Hypothalamus (tissue), 51 donors: ENCODE results near the gene GPC6.
A peak's percentile ranks its signal among the peaks of the same experiment; 100 is the strongest.

ENCODE experiments used
- DNase-seq, 51 donors: peaks; one replicate each; lab custom pipeline; 2025; lab: John Stamatoyannopoulos, UW

Gene GPC6

DNA sequence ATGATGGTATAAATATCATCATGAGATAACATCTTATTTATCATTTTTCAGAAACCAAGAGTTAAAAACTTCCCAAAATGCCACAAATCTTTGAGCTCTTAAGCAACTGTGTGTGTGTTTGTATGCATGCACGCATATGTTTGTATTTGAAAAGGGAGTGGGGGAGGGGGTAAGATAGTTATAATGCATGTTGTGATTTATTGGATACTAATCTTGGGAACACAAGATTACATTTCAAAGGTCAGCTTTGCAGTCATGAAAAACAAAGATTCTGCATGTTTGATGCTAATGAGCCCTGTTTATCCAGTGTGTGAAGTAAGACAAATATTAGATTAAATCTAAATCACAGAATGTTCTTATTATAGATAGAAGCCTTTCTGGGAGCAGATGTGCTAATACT is 897.0 kb downstream of the GPC6 start:
- no peak for DNase-seq

DNA sequence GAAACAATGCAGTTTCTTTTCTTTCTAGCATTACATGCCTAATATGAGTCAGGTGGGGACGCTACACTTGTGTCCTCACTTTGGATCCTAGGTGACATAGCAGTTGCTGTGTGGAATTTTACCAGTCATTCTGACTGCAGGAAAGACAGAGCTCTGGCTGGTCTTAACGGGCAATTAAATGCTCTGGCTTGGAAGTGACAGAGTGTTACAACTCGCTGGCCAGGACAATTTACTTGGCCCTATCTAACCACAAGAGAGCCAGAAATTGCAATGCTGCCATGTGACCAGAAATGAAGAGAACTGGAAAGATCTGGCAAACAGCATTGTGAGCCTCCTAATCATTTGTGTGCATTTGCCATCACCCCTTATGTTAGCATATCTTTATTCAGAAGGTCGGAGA is 901.8 kb downstream of the GPC6 start:
- DNase-seq = peak in 25 of 51 donors; percentile 1 to 48 (median 12)

DNA sequence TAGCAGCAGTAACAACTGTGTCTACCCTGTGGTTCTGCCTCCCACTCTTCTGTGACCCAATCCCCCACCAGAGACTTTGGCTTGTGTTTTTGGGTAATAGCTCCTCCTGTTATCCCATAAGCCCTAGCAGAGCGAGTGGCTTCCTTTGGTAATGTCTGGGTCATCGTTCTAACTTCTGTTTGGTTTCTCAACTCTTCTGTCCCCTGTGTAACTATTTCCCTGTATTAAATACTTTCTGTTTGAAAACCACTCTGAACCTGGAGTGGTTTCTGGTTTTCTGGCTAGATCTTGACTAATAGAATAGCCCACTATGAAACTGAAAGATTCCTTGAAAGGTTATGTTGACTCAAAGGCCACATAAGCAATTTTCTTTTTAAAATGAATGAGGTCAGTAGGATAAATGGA is 902.9 kb downstream of the GPC6 start:
- no peak for DNase-seq

DNA sequence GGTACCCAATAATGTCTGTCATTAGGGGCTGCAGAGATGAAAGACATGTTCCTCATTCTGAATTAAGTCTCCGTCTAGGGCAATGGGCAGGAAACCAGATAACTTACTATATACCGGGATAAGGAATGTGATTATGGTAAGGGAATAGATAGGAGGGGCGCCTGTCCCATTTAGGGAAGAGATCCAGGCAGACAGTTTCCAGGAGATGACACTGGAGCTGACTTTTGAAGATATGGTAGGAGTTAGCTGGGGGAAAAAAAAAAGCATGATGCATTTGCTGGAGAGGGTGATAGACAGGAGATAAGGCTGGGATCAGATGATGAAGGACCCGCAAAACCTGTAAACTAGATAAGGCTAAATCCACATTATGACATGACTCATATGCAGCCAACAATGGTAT is 912.2 kb downstream of the GPC6 start:
- DNase-seq = no peak

DNA sequence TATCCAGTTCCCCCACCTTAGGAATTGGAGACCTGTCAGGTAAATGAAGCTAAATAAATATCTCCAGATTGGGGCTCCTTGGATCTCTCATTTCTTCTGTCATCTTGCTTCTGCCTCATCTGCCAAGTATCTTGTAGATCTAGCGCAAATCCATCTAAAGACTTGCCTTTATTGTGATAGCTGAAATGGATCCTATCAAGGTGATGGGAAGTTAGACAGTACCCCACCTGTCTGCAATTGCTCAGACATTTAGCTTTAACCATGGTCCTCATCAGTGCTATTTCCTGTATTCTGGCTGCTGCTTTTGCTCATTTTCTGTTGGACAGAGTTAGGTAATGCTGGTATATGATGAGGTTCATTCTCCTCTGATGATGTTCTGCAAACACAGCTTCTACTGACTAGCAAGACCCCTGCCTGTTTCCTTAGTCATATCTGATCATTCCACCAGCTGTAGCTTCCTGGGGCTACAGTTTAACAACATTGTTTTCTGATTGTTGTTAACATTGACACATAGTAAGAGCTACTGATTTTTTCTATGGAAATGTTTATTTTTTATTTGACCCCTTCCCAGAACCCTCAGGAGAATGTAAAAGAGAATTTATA is 912.9 kb downstream of the GPC6 start:
- no peak for DNase-seq

DNA sequence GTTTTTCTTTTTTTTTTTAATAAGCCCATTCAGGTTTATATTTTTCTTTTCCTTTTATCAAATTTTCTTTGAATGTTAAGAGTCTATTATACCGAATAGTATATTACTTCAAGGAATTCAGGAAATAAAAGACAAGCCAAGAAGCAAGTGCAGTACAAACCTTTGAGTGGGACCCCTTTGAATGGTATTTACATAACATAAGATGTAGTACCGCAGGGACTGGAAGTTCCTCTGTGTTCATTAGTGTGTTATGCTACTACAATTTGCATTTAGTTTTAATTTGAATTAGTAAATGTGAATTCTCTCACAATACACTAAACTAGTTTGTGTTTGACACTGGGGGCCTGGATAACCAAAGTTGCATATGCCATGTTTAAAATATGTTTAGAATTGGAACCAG is 913.4 kb downstream of the GPC6 start:
- DNase-seq = no peak

DNA sequence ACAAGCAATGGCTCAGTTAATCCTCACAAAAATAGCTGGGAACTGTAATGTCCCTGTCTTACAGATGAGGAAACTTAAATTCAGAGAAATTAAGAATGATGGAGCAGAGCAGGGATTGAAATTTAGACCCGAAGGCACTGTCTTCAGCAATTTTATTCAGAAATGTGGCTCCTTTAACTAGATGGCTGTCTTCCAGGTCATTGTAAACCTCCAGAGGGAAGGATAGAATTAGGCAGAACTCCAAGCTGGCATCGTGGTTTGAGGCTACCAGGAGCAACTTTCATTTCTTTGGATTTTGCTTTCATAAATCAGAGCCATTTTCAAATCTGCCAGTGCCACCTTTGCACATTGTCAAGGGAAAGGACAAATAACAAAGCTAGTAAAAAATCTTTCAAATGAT is 913.9 kb downstream of the GPC6 start:
- no peak for DNase-seq

DNA sequence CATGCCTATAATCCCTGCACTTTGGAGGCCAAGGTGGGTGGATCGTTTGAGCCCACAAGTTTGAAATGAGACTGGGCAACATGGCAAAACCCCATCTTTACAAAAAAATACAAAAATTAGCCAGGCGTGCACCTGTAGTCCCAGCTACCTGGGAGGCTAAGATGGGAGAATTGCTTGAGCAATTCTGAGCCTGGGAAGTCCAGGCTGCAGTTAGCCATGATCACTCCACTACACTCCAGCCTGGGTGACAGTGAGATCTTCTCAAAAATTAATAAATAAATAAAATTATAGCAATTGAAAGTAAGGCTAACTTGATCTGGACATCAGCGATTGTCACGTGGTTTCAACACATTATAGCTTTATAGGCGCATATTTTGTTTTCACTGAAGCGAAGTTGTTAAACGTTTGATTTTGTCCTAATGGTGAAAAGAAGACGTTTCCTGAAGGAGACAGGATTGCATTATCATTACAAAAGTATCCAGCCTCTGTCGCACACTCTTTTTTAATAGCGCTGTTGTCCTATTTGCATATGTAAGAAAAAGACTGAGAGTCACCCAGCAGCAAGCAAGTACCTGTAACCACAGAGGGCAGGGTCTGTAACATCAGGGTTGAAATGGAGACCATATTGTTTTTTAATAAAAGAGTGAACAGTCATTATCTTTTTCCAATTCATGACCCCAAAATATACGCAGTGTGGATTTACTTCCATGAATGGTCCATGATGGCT is 917.2 kb downstream of the GPC6 start:
- DNase-seq = no peak

DNA sequence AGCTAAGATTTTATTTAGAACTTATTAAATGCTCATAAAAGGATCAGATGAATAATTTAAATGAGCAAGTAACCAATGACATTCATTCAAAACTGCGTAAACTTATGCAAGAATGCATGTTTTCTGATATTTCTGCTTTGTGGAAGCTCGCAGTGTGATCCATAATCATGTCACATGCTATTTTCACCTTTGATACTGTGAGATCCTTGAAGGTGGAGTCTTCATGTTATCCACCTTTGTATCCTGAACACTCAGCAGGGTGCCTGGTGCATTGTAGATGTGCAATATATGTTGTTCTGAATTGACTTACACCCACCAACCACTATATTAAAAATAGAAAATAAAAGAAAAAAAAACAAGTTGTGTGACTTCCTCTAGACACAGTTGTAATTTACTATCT is 919.4 kb downstream of the GPC6 start:
- no peak for DNase-seq

DNA sequence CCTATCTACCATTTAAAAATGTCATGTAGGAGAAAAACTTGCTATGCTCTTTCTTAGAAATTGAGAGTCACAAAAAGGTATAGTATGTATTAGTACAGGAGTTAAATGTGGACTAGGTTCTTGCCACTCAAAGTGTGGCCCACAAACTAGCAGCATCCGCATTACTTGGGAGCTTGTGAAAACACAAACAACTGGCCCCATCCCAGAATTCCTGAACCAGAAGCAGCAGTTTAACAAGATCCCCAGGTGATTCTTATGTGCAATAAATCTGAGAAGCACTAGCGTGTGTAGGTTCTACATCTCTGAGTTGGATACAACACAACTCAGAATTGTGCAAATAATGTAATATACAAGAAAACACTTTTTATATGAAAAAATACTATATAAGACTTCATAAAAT is 927.0 kb downstream of the GPC6 start:
- no peak for DNase-seq

DNA sequence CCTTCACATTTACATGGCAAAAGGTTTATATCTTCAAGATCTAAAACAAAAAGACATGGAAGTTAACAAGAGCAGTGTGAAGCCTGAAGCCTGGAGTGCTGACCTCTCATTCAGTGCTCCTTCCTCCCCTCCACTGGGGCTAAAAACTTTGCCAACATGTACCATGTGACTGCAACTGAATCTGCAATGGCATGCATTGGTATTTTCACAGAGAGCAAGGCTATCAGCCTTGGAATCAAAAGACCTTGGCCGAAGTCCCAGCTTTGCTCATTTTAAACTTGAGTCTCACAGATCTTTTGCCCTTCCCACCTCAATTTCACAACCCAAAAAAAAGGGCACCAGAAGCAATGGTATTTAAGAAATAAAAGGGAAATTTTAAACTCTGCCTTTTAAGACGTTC is 927.8 kb downstream of the GPC6 start:
- peak in 3 of 51 donors; percentile 4 to 13 (median 8) for DNase-seq

DNA sequence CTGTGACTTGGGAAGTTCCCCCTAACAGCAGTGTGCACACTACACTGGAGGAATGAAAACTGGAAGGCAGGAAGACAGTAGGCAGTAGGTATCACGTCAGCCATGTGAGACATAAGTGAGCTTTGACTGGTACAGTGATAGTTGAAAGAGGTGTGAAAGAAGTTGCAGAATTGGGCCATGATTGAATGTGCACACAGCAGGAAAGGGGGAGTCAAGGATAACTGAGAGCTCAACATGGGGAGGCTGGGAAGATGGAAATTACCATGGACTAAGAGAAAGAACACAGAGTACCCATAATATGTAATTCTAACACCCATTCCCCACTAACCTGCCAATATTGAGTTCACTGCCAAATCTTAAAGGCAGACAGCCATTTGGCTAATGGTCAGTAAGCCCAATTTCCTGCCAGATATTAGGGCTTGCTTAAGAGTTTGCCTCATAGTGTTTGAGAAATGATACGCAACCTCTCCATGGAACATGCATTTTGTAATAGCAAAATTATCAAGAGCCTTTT is 931.2 kb downstream of the GPC6 start:
- peak in 3 of 51 donors; percentile 3 to 13 (median 9) for DNase-seq

DNA sequence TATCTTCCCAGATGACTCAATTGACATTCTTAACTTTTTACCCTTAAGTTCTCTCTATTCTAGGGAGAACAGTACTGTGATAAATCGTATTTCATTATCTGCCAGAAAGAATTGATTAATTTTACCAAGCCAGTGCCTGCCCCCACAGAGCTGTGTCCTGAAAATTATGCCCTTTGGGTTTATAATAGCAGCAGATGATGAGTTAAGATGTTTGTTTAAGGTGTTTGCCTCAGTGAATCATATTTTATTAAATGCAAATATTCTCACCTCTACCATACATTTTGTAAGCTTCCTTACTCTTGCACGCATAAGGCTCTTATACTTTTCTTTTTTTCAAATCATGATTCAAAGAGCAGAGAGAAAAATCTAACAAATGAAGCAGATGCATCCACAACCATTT is 934.3 kb downstream of the GPC6 start:
- no peak for DNase-seq

DNA sequence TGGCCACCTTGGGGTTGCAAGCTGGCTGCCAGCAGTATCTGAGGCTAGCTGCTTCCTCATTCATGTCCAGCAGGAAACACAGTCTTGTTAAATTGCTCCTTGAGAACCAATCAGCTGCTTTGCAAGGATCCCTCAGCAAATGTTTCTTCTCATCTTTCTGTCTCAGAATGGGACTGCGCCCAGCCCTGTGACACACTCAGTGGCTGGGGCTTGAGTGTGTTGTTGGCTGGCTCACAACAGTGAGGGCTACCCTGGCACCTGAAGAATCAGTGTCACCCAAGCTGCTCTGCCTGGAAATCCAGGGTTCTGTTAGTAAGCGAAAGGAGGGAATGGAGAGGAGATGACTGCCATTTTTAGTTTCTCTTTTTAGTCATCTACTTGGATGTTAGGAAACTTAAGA is 935.7 kb downstream of the GPC6 start:
- no peak for DNase-seq

DNA sequence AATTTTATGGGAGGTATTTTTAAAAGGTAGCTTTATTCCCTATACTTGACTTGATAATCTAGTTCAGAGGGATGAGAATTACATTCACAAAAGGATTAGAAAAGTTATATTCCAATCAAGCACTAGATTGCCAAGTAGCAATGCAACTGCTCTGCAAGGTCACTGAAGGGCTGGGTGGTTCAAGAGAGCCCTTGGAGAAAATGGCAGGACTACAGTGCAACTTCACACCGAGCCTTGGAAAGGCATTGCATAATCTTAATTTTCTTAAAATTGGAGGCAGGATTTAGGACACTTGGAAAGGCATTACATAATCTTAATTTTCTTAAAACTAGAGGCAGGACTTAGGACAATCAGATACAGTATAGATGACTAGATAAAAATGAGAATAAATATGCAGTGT is 936.9 kb downstream of the GPC6 start:
- DNase-seq = no peak

DNA sequence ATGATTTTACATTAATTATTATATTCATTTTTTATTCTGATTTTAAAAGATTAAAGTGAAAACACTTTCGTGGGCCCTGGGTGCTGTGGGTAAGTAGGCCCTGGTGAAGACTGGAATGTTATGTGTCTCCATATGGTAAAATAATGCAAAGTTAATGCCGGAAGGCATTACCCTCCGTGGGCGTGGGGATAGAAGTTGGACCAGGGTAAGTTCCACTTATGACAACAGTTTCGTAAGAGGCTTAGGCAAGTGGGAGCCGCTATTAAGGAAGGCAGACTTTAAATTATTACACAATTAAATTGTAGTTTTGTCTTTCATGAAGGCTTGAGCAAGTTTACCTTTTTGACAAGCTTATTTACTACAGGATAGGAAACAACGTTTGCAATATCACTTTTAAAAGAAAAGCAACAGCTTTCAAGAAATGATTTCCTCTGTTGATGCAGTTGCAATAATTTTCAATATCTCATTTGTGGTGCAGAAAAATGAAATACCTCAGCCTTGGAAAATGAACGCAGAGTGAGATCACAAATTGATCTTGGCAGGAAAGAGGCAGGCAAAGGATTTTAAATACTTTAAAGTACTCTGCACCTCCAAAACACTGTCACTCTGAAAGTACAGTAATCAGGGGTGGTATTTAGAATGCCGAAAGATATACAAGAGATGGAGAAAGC is 942.3 kb downstream of the GPC6 start:
- DNase-seq = no peak

DNA sequence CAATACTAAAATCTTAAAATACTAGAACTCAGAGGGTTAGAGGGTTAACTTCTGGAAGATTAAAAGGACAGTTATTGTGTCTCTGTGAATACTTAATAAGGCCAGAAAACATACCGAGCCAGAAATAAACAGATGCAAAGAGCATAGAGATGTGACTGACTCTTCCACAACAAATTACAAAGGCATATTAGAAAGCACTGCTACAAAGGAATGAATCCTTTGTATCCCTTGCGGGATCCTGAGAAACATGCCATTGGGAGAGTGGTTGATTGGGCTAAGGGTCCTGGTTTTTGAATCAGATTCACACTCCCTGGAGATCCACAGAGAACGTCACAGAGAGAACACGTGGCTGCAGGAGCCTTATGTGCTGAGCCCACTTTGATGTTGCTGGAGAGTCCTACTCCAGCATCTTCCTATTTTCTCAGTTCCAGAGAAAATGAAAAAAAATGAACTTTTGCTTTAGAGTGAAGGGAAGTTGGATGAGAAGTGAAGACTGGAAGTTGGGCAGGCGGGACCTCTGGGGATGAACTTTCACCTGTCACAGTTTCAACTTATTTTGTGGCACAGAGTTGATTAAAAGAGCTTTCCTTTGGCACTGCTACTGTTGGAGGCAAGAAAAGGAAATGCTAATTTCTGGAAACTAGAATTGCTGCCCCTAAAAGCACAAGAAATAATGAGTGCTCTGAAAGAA is 943.0 kb downstream of the GPC6 start:
- peak in 5 of 51 donors; percentile 1 to 59 (median 22) for DNase-seq

DNA sequence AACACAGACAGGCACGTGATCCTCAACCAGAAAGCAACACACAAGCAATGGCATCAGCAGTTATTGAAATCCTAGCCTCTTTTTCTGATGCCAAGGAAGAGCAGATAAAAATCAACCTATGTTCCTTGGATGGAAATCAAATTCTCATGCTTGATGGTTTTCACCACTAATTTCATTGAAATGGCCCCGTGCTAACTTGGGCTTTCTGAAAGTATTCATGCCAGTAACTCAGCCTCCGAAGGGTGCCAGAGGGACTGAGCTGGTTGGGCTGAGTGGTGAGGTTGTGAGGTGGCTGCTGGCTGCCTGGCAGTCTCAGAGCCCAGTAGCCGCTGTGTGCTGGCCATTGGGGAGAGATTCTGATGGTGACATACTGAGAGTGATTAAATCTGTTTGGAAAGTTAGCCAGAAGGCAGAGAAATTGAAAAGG is 943.6 kb downstream of the GPC6 start:
- DNase-seq = peak in 30 of 51 donors; percentile 1 to 53 (median 26)

DNA sequence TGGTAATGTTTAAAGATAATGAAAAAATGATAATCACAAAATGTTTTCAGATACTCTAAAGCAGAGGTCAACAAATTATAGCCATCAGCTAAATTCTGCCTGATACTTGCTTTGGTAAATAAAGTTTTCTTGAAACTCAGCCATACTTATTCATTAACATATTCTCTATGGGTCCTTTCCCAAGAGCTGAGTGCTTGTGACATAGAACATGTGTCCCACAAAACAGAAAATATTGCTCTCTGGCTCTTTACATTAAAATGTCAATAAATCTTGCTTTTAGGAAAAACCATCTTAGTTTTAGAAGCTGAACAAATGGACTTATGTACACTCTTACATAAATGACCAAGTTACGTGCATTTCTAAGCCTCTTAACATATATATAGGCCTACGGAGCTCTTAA is 945.8 kb downstream of the GPC6 start:
- no peak for DNase-seq

DNA sequence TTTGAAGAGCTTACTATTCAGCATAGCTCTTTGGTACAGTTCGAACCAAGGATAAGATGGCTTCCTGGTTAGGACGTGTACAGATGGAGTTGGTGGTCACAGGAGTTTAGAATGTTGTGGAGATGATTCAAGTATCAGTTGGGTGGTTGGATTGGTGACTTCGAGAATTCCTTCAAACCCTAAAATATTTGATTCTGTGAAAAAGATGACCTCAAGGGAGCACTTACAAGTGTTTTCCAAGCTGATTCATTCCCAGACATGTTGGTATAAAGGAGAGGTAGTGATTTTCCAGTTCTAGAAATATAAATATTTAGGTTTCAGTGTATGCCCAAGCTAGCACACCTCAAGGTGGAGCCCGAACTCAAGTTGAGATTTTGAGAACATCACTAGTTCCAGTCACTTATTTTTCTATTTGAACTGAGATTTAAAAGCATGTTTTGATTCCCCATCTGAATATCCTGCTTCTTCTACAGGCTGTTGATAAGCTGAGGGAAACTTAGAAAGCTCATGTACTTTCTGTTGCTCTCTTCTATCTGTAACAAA is 946.8 kb downstream of the GPC6 start:
- DNase-seq = no peak

DNA sequence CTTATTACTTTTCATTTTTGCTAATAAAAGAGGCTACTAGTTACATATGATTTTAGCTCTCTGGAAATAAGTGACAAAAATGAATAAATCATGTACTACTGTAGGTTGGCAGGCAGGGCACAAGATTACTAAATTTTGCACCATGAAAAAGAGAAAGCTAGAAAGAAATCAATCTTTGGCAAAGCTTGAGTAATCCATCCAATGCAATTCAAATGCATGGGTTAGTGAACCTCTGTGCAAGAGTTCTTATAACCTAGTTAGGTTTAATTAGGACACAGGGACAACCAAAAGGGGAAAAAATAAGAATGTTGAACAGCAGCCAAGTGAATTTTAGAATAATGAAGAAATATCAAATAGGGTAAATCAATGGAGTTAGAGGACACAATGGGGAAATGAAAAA is 947.4 kb downstream of the GPC6 start:
- DNase-seq = no peak
